ENCODE measurements around the gene CLIP2.

DNA sequence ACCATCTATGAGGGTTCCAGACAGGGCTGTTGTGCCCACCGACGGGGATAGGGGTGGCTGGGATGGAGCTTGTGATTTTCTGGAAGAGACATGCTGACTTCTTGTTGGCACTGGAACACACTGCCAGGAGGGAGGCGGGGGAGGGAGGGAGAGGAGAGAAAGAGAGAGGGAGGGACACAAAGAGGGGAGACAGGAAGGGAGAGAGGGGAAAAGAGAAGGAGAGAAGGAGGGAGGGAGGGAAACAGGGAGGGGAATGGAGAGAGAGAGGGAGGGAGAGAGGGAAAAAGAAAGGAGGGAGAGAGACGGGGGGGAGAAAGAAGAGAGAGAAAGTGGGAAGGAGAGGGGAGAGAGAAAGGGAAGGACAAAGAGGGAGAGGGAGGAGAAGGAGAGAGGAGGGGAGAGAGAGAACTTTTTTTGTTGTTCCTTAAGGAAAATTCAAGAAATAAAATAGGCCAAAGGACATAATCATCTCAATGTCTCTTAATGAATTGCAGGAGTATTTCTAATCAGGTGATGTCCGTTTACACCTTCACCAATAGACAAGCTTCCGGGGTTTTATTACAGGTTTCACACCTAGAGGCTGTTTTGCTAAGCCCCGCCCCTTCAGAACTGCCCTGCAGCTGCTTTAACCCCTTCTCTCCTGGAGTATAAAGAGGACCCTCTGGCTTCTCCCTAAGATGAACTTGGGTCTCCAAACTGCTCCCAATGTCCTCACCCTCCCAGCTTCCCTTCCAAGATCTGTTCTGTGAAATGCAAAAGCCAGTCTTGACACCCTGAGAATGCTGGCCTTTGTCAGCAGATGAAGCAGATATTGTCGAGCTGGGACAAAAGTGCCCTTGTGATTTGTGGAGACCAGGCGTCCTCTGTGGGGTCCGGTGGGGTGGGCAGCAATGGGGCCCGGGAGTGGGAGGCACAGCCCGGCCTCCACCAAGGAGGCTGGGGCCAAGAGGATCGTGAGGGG lies 82.5 kb downstream of the CLIP2 start:
- no peak for TF ChIP-seq POLR2A (IDR thresholded peaks at IDR 0.05; ENCODE audit: low read depth, low read length)
- TF ChIP-seq TAF1 (IDR thresholded peaks at IDR 0.05; ENCODE audit: low read depth, low read length), result no peak
- no peak for TF ChIP-seq POLR2AphosphoS5 (IDR thresholded peaks at IDR 0.05; ENCODE audit: low read depth, low read length)
- TF ChIP-seq SPI1 (IDR thresholded peaks at IDR 0.05; ENCODE audit: low read depth, low read length), result no peak
- no peak for TF ChIP-seq PAX5 (IDR thresholded peaks at IDR 0.05; ENCODE audit: insufficient read depth, low read length, severe bottlenecking)

All from GM12891 (cell line).